HepG2 (cell line): ENCODE measurements around the gene ANLN. TPM values are rescaled to one million over a fixed set of nuclear protein-coding genes. Genes with fewer than 3 reads are reported as not detected.

Experiments used
- AHDC1 ChIP-seq: sonication (generic); formaldehyde crosslinking; IDR thresholded peaks from 2 replicates; pipeline ENCODE4 v1.5.1; 2020; ENCODE audit warnings: mild to moderate bottlenecking, missing genetic modification reagents, borderline replicate concordance
- CHCHD3 ChIP-seq: sonication (generic); formaldehyde crosslinking; IDR thresholded peaks from 2 replicates; pipeline ENCODE4 v1.8.0; 2022; ENCODE audit warnings: mild to moderate bottlenecking, missing genetic modification reagents, moderate library complexity
- GMEB2 ChIP-seq: IDR thresholded peaks from 2 replicates; pipeline ENCODE4 v1.6.1; 2016; ENCODE audit warnings: missing biosample characterization, missing genetic modification reagents, low read depth
- HMG20B ChIP-seq: conservative IDR thresholded peaks from 2 replicates; pipeline ENCODE4 v1.6.1; 2016; ENCODE audit warnings: missing genetic modification reagents, missing compliant biosample characterization
- MAX ChIP-seq: IDR thresholded peaks from 2 replicates; pipeline ENCODE4 v1.6.1; 2012; ENCODE audit warnings: inconsistent platforms
- NCOA2 ChIP-seq: sonication (generic); formaldehyde crosslinking; IDR thresholded peaks from 2 replicates; pipeline ENCODE4 v1.8.0; 2022; ENCODE audit warnings: inconsistent platforms
- PCBP2 ChIP-seq: fragments of 200-400 bp; formaldehyde crosslinking; optimal IDR thresholded peaks from 2 replicates; pipeline ENCODE3; 2018; ENCODE audit warnings: low read length, low read depth; ENCODE audit not compliant: poor library complexity, severe bottlenecking
- SKI ChIP-seq: fragments of 450-650 bp; IDR thresholded peaks from one replicate; pipeline ENCODE4 v1.6.1; 2018; ENCODE audit warnings: mild to moderate bottlenecking; ENCODE audit not compliant: partially characterized antibody
- ZBED4 ChIP-seq: sonication (generic); formaldehyde crosslinking; IDR thresholded peaks from 2 replicates; pipeline ENCODE4 v1.4.0; 2020; ENCODE audit warnings: missing genetic modification reagents, borderline replicate concordance
- ZC3H4 ChIP-seq: sonication (generic); formaldehyde crosslinking; IDR thresholded peaks from 2 replicates; pipeline ENCODE4 v1.4.0; 2020; ENCODE audit warnings: missing genetic modification reagents, borderline replicate concordance
- ZFP1 ChIP-seq: IDR thresholded peaks from 2 replicates; pipeline ENCODE4 v1.6.1; 2016
- ZNF441 ChIP-seq: sonication (generic); formaldehyde crosslinking; IDR thresholded peaks from 2 replicates; pipeline ENCODE4 v1.7.0; 2021; ENCODE audit warnings: missing genetic modification reagents, borderline replicate concordance
- ZNF574 ChIP-seq: sonication (generic); formaldehyde crosslinking; IDR thresholded peaks from 2 replicates; pipeline ENCODE4 v1.4.0; 2020; ENCODE audit warnings: missing genetic modification reagents
- ZNF713 ChIP-seq: sonication (generic); formaldehyde crosslinking; IDR thresholded peaks from 2 replicates; pipeline ENCODE4 v1.4.0; 2020; ENCODE audit warnings: mild to moderate bottlenecking, missing genetic modification reagents
- polyA plus RNA-seq, 8 experiments: library from polyadenylated mRNA; depleted of rRNA in 3 of 8; stranded (reverse) in 7 of 8; unstranded in 1 of 8; fragments of >200 nt; fragmentation: Illumina TruSeq in 4 of 8; extraction: Trizol in 4 of 8; gene quantifications; 2 replicates each; pipeline versions ENCODE4 v1.2.1 to v1.2.3, GENCODE V29; 2011 to 2016; ENCODE audit warnings: low read depth in 4 of 8, missing spikeins in 1 of 8, mixed read lengths in 1 of 8; ENCODE audit not compliant: insufficient read depth in 1 of 8
- total RNA-seq, 5 experiments: library from RNA; depleted of rRNA; stranded (reverse); fragments of >200 nt; fragmentation: Illumina TruSeq; extraction: Trizol; gene quantifications; 2 replicates each; pipeline ENCODE4 v1.2.3, GENCODE V29; 2016; ENCODE audit warnings: low read depth in 1 of 5

ANLN gene
- total and polyA plus RNA-seq, 2 of the 13 experiments (the other 11 are each of a cell fraction or from before 2014, with no cell fraction given): 20.0 to 72.0 TPM

GRCh38 chr7:36366718-36367560 is 22.7 kb upstream of the ANLN start (continued):
- TF ChIP-seq MAX: peak; percentile 35; the same call in 1 of the 2 replicates
- TF ChIP-seq SKI: no peak
- no peak for TF ChIP-seq ZNF441 (CRISPR knock-in tag)
- no peak for TF ChIP-seq HMG20B (CRISPR knock-in tag)
- no peak for TF ChIP-seq ZNF713
- TF ChIP-seq NCOA2 (CRISPR knock-in tag): no peak
- no peak for TF ChIP-seq GMEB2 (CRISPR knock-in tag)
- no peak for TF ChIP-seq CHCHD3
- TF ChIP-seq ZFP1: no peak
- TF ChIP-seq ZBED4: 0 out of 2 replicates have a peak, but pooled peaks have one; percentile 29
- TF ChIP-seq AHDC1 (CRISPR knock-in tag): peak; percentile 9; the same call in 1 of the 2 replicates
- no peak for TF ChIP-seq PCBP2
- TF ChIP-seq ZC3H4 (CRISPR knock-in tag): no peak
- TF ChIP-seq ZNF574: peak; percentile 90
